ENCODE measurements around the gene SDF2L1.
"Not testable (repeated sequence)": the region's sequence is repeated elsewhere in the genome, so short reads cannot be mapped to it uniquely, and the experiment has no call there.

- not testable (repeated sequence) for TF ChIP-seq EZH2phosphoT487, CTCF (IDR thresholded peaks at IDR 0.05)
Observed at GRCh38 chr22:21678842-21679241, 36.7 kb downstream of the SDF2L1 start.

All from neural progenitor cell (in vitro differentiated cells).